Omental fat pad (tissue), 4 donors: ENCODE results near the gene TMEM205. TPM values are rescaled to one million over a fixed set of nuclear protein-coding genes. Genes with fewer than 3 reads are reported as not detected.
"Not testable (repeated sequence)": the region's sequence is repeated elsewhere in the genome, so short reads cannot be mapped to it uniquely, and the experiment has no call there.

Experiments
- ATAC-seq: fragments of 150-250 bp; one replicate; pipeline ENCODE4 v1.9.1; 2016; ENCODE audit warnings: mild to moderate bottlenecking, moderate library complexity; ENCODE audit not compliant: low FRiP score
- DNase-seq: peaks from one replicate; pipeline ENCODE4 v3.0.0-alpha.2; 2019; ENCODE audit warnings: low spot score
- total RNA-seq, 4 donors: library from RNA; depleted of rRNA; stranded (reverse); fragments of >200 nt; gene quantifications; one replicate each; pipeline ENCODE4 v1.1.0, GENCODE V29; 2016
- TF ChIP-seq, protein P1 (sequence below), 3 donors: fragments of 450-650 bp; IDR thresholded peaks; one replicate each; pipeline ENCODE4 v1.5.1; 2016 to 2017; ENCODE audit warnings: antibody characterized with exemption in 3 of 3, mild to moderate bottlenecking in 3 of 3, moderate library complexity in 2 of 3

TMEM205 gene
- total RNA-seq, 4 donors from 2014 or later: 144 to 252 (median 185) TPM

GRCh38 chr19:11361037-11361770 is 15.1 kb upstream of the TMEM205 start:
- TF ChIP-seq, protein P1, sequence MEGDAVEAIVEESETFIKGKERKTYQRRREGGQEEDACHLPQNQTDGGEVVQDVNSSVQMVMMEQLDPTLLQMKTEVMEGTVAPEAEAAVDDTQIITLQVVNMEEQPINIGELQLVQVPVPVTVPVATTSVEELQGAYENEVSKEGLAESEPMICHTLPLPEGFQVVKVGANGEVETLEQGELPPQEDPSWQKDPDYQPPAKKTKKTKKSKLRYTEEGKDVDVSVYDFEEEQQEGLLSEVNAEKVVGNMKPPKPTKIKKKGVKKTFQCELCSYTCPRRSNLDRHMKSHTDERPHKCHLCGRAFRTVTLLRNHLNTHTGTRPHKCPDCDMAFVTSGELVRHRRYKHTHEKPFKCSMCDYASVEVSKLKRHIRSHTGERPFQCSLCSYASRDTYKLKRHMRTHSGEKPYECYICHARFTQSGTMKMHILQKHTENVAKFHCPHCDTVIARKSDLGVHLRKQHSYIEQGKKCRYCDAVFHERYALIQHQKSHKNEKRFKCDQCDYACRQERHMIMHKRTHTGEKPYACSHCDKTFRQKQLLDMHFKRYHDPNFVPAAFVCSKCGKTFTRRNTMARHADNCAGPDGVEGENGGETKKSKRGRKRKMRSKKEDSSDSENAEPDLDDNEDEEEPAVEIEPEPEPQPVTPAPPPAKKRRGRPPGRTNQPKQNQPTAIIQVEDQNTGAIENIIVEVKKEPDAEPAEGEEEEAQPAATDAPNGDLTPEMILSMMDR (IDR thresholded peaks at IDR 0.05): no peak
- no peak for DNase-seq
- peak; percentile 11 for ATAC-seq

DNA sequence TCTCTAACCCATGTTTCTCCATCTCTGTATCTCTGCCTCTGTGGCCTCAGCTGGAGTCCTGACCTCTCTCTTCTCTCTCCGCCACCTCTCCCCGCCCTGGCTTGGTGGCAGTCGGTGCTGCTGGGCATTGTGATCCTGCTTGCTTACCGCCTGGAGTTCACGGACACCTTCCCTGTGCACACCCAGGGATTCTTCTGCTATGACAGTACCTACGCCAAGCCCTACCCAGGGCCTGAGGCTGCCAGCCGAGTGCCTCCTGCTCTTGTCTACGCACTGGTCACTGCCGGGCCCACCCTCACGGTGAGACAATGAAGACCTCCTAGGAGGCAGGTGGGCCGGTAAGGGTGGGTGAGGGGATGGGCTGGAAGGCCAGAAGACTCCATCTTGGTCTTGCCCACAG is 13.4 kb upstream of the TMEM205 start:
- ATAC-seq (no peak), DNase-seq (no peak)
- TF ChIP-seq, protein P1 (IDR thresholded peaks at IDR 0.05): no peak

DNA sequence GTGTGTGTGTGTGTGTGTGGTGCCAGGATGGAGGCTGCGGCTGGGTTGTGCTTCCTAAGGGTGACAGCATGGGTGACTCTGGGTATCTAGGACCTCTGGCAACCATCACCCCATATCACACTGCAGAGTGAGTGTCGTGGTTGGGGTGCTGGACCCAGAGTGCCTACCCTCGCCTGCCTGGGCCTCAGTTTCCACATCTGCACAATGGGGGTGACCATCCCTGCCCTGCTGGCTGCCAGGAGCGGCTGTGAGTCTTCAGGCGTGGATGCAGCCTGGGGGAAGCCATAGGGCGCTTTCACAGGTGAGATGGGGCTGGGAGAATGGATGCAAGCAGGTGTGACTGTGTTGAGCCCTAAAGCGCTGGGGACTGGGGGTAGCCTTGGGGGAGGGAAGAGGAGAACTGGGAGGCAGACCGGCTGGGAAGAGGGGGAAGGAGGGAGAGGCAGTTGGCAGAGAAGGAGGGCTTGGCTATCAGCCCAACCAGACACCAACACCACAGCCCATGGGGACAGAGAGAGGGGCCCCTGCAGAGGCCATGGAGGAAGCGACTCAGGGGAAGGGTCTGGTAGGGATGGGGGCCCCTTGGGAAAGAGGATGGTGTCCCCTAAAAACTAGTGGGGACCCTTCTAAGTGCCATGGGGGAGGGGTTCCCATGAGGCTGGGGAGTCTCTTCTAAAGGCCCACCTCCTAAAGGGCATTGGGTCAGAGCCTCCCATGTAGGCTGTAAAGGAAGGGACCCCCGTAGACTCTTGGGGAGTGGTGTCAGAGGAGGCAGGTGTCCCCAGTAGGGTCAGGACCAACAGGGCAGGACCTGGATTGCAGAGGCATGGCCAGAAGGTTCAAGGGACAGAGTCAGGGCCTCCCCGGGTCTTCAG is 10.8 kb upstream of the TMEM205 start:
- ATAC-seq (no peak), DNase-seq (no peak)
- TF ChIP-seq, protein P1 (IDR thresholded peaks at IDR 0.05): no peak

- ATAC-seq (no peak), DNase-seq (no peak)
- TF ChIP-seq, protein P1 (IDR thresholded peaks at IDR 0.05): no peak
These were observed 10.0 kb upstream of the TMEM205 start for GRCh38 chr19:11356074-11356397.

DNA sequence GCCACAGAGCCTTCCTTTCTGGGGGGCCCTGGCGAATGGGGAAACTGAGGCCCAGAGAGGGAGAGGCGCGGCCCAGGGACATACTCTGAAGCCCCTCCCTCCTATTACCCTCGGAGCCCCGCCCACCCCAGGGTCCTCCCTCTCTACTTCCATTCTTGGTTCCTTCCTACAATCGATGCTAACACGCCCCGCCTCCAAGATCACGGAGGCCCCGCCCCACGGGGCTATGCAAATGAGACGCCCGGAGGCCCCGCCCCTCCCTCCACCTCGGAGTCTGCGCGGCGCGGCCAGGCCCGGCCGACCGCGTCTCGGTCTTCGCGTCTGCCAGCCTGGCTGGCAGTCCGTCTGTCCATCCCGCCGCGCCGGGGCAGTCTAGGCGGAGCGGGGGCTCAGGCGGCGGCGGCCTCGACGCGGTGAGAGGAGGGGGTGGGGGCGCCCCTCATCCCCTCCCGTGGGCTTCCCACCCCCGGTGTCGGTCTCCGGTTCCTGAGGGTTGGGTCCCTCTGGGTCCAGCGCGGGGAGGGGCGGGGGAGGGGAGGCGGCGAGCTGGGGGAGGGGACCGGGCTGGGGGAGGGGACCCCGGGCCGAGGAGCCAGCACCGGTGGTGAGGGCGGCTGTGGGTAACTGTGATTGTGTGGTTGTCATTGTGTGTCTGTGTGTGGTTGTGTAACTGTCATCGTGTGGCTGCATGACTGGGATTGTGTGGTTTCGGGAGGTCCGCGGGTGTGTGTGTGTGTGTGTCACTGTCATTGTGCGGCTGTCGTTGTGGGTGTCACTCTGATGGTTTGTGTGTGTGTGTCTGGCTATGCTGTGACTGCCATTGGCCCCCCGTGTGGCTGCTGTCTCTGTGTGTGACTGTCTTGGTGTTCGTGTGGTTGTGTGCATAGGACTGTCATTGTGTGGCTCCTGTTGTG is 9.3 kb upstream of the TMEM205 start, which contains the start of gene PLPPR2:
Gene PLPPR2 (plus strand): TSS at position 273 of the 914 bp plus-strand sequence. CDS start 2,242 bp downstream, outside the sequence.
- ATAC-seq: peak; percentile 83
- TF ChIP-seq, protein P1 (IDR thresholded peaks at IDR 0.05): no peak
- DNase-seq: peak; percentile 97

- DNase-seq, ATAC-seq: not testable (repeated sequence)
These were observed 8.0 kb upstream of the TMEM205 start for GRCh38 chr19:11354102-11354501.

DNA sequence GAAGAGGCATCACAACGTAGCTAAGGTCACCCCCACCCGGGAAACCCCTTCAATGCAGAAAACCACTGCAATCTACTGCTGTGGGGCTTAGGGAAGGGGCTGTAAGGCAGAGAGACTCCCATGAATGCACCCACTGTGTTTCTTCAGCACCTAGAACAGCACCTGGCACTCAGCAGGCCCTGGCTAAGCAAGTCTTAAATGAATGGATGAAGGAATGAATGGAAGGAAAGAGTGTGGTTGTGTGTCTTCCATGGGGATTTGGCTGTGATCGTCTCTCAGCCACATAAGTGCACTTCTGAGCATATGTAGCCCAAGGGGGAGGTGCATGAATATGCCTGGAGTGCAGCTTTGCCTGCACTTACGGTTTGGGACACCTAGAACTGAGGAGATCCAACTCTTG is 3.1 kb upstream of the TMEM205 start:
- DNase-seq: no peak
- TF ChIP-seq, protein P1 (IDR thresholded peaks at IDR 0.05): no peak
- ATAC-seq: no peak
